ENCODE data around the gene ERN2.

The ERN2 gene

DNA sequence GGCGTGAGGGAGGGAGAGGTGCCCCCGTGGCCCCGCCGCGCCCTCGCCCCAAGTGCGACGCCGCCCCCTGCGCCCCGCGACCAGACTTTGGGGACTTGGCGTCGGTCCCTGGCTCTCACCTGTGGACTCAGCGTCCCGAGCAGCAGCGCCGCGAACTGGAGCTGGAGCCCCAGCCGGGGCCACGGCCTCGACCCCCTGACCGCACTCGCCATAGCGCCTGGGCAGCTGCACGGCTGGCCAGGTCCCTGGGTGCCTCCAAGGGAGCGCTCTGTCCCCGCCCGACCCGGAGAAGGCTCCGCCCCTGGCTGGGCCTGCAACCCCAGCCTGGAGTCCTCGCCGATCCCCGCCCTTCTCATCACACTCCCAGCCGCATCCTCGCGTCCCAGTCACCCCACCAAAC, at the start of gene ERN2:
ERN2 (minus strand) TSS at position 247 of the 400 bp plus-strand sequence; CDS start at position 212, 35 bp downstream.
- H3K4me2 ChIP-seq (ENCODE audit: low read length), result no peak within 1 kb of the TSS
- no peaks in the 10 kb centered on the region for H3K9me3 ChIP-seq (ENCODE audit: control insufficient read depth, insufficient read depth, low read length)
- H3K9me2 ChIP-seq (replicated peaks; ENCODE audit: control insufficient read depth, low read length), result no peaks in the 10 kb centered on the region
- no peaks in the 10 kb centered on the region for H3F3A ChIP-seq (ENCODE audit: control insufficient read depth, insufficient read depth)
- no peak within 1 kb of the TSS for H3K4me3 ChIP-seq (ENCODE audit: low read length)
- no peaks in the 10 kb centered on the region for H4K20me1 ChIP-seq (ENCODE audit: control insufficient read depth, insufficient read depth, low read depth, low read length)
- H3K27me3 ChIP-seq (ENCODE audit: control insufficient read depth, low read length), result peaks cover 8% of the 10 kb centered on the region
- H3K27ac ChIP-seq (ENCODE audit: low read depth, low read length), result no peak within 1 kb of the TSS
- H3K4me1 ChIP-seq (ENCODE audit: control insufficient read depth, low read length), result no peaks in the 10 kb centered on the region
- TF ChIP-seq, protein P1, sequence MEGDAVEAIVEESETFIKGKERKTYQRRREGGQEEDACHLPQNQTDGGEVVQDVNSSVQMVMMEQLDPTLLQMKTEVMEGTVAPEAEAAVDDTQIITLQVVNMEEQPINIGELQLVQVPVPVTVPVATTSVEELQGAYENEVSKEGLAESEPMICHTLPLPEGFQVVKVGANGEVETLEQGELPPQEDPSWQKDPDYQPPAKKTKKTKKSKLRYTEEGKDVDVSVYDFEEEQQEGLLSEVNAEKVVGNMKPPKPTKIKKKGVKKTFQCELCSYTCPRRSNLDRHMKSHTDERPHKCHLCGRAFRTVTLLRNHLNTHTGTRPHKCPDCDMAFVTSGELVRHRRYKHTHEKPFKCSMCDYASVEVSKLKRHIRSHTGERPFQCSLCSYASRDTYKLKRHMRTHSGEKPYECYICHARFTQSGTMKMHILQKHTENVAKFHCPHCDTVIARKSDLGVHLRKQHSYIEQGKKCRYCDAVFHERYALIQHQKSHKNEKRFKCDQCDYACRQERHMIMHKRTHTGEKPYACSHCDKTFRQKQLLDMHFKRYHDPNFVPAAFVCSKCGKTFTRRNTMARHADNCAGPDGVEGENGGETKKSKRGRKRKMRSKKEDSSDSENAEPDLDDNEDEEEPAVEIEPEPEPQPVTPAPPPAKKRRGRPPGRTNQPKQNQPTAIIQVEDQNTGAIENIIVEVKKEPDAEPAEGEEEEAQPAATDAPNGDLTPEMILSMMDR (IDR thresholded peaks at IDR 0.05; ENCODE audit: low read depth, low read length, poor library complexity, severe bottlenecking), result no peak
- TF ChIP-seq EZH2phosphoT487 (IDR thresholded peaks at IDR 0.05; ENCODE audit: borderline replicate concordance, low read length), result no peak
- no peaks in the 10 kb centered on the region for H3K79me2 ChIP-seq (ENCODE audit: control insufficient read depth, low read length)
- no peaks in the 10 kb centered on the region for H3K36me3 ChIP-seq (ENCODE audit: control insufficient read depth, low read length)

DNA sequence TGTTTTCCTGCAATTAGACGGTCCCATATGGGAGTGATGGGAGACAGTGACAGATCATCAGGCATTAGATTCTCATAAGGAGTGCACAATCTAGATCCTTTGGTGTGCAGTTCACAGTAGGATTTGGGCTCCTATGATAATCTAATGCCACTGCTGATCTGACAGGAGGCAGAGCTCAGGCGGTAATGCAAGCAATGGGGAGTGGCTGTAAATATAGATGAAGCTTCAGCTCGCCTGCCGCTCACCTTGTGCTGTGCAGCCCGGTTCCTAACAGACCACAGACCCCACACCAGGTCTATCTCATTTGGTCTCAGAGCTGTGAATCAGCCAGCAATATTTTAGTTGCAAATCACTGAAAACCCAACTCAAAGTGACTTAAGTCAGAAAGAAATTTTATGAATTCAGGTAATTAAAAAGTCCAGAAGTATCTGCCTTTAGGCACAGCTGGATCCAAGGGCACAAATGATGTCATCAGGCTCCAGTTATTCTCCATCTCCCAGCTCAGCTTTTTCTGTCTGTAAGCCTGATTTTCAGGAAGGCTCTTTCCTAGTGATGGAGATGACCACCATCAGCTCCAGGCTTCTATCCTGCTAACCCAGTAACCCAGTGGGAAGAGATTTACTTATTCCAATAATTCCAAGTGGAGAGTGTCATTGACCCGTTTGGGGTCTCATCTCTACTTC, 45.1 kb upstream of the ERN2 start:
- no peak overlapping the region for H3K4me3 ChIP-seq (ENCODE audit: low read length)
- no peaks in the 10 kb centered on the region for H3K79me2 ChIP-seq (ENCODE audit: control insufficient read depth, low read length)
- TF ChIP-seq, protein P1 (IDR thresholded peaks at IDR 0.05; ENCODE audit: low read depth, low read length, poor library complexity, severe bottlenecking), result no peak
- no peak for TF ChIP-seq EZH2phosphoT487 (IDR thresholded peaks at IDR 0.05; ENCODE audit: borderline replicate concordance, low read length)
- no peaks in the 10 kb centered on the region for H3K27me3 ChIP-seq (ENCODE audit: control insufficient read depth, low read length)
- no peak overlapping the region for H3K27ac ChIP-seq (ENCODE audit: low read depth, low read length)
- no peaks in the 10 kb centered on the region for H3K9me3 ChIP-seq (ENCODE audit: control insufficient read depth, insufficient read depth, low read length)
- no peaks in the 10 kb centered on the region for H4K20me1 ChIP-seq (ENCODE audit: control insufficient read depth, insufficient read depth, low read depth, low read length)
- H3K9me2 ChIP-seq (replicated peaks; ENCODE audit: control insufficient read depth, low read length), result no peaks in the 10 kb centered on the region
- no peaks in the 10 kb centered on the region for H3K36me3 ChIP-seq (ENCODE audit: control insufficient read depth, low read length)
- no peak overlapping the region for H3K4me2 ChIP-seq (ENCODE audit: low read length)
- no peaks in the 10 kb centered on the region for H3K4me1 ChIP-seq (ENCODE audit: control insufficient read depth, low read length)
- H3F3A ChIP-seq (ENCODE audit: control insufficient read depth, insufficient read depth), result no peaks in the 10 kb centered on the region

DNA sequence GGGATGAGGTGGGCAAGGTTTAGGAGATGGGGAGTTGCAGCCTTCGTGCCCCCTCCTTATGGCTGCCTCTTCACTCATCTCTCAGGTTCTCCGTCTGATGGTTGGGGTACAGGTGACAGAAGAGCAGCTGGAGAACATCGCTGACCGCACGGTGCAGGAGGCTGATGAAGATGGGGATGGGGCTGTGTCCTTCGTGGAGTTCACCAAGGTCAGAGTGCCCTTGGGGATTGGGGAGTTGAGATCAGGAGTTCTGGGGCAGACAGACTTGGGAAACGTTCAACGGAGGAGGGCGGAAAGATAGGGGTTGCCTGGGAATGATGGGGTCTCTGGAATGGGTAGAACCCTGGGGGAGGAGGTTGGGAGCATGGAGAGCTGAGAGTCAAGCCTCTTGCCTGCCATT, 44.1 kb upstream of the ERN2 start:
- H3K27ac ChIP-seq (ENCODE audit: low read depth, low read length), result no peak overlapping the region
- no peak overlapping the region for H3K4me2 ChIP-seq (ENCODE audit: low read length)
- H3K79me2 ChIP-seq (ENCODE audit: control insufficient read depth, low read length), result no peaks in the 10 kb centered on the region
- H3K9me2 ChIP-seq (replicated peaks; ENCODE audit: control insufficient read depth, low read length), result no peaks in the 10 kb centered on the region
- no peaks in the 10 kb centered on the region for H4K20me1 ChIP-seq (ENCODE audit: control insufficient read depth, insufficient read depth, low read depth, low read length)
- H3K27me3 ChIP-seq (ENCODE audit: control insufficient read depth, low read length), result no peaks in the 10 kb centered on the region
- TF ChIP-seq, protein P1 (IDR thresholded peaks at IDR 0.05; ENCODE audit: low read depth, low read length, poor library complexity, severe bottlenecking), result no peak
- no peak for TF ChIP-seq EZH2phosphoT487 (IDR thresholded peaks at IDR 0.05; ENCODE audit: borderline replicate concordance, low read length)
- H3K4me3 ChIP-seq (ENCODE audit: low read length), result no peak overlapping the region
- H3K4me1 ChIP-seq (ENCODE audit: control insufficient read depth, low read length), result no peaks in the 10 kb centered on the region
- H3F3A ChIP-seq (ENCODE audit: control insufficient read depth, insufficient read depth), result no peaks in the 10 kb centered on the region
- no peaks in the 10 kb centered on the region for H3K36me3 ChIP-seq (ENCODE audit: control insufficient read depth, low read length)
- no peaks in the 10 kb centered on the region for H3K9me3 ChIP-seq (ENCODE audit: control insufficient read depth, insufficient read depth, low read length)
